22Rv1 (cell line): ENCODE results near the gene RFPL2.

Source experiments
- CTCF ChIP-seq: fragments of 450-650 bp; IDR thresholded peaks from 2 replicates; pipeline ENCODE4 v1.5.1; 2017; ENCODE audit warnings: mild to moderate bottlenecking
- ZFX ChIP-seq: fragments of 450-650 bp; IDR thresholded peaks from 2 replicates; pipeline ENCODE4 v1.6.1; 2017; ENCODE audit warnings: antibody characterized with exemption, borderline replicate concordance

DNA sequence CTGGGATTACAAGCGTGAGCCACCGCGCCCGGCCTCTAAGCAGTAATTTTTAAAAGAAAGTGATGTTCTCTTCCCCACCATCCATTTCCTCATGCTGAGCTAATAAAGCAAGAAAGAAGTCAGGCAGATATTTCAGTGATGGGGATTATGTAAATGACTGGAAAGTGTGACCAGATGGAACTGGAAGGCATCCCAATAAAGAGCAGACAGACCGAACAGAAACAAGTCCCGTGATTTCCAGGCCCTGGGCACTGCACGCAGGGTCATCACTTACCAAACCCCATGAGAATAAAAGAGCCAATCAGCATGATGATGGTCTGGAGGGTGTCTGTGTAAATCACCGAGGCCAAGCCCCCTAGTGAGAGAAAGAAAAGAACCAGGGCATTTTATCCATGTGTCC lies 32.1 kb upstream of the RFPL2 start:
- TF ChIP-seq CTCF, result no peak
- TF ChIP-seq ZFX, result no peak
